ENCODE measurements around the gene TENM3. TPM values are rescaled to one million over a fixed set of nuclear protein-coding genes. Genes with fewer than 3 reads are reported as not detected.

TENM3 gene
- total and polyA plus RNA-seq, 10 of the 15 experiments (the other 5 are each of a cell fraction or from before 2014, with no cell fraction given), result 0.01 to 1.7 (median 0.08) TPM; not detected in 2

GRCh38 chr4:182648766-182649165, 405.6 kb downstream of the TENM3 start:
- H3K9ac ChIP-seq (ENCODE audit: control insufficient read depth, insufficient read depth, low read length), result no peak overlapping the region
- ChIA-PET POLR2A (no interaction called here), RAD21 (ENCODE audit: unreplicated experiment) (no interaction called here), SMC1A (ENCODE audit: uncharacterized antibody, unreplicated experiment) (no interaction called here), CTCF (no interaction called here)
- no peaks in the 10 kb centered on the region for H4K20me1 ChIP-seq (ENCODE audit: control insufficient read depth, insufficient read depth)
- no peak overlapping the region for H3K27ac ChIP-seq (ENCODE audit: control insufficient read depth, insufficient read depth)
- H2AFZ ChIP-seq (ENCODE audit: control insufficient read depth, low read depth, low read length), result no peak overlapping the region
- H3K4me1 ChIP-seq (ENCODE audit: control insufficient read depth, insufficient read depth, low read length), result no peaks in the 10 kb centered on the region; the same call in 1 of the 2 replicates
- no peak overlapping the region for H3K4me3 ChIP-seq
- intact Hi-C loops (cut with micrococcal nuclease; ENCODE audit: unreplicated experiment), result no loop called here
- no peak for TF ChIP-seq MAX (IDR thresholded peaks at IDR 0.05; ENCODE audit: low read depth, low read length)
- H3K36me3 ChIP-seq (ENCODE audit: control insufficient read depth in 2 of 2, insufficient read depth in 2 of 2, low read length in 1 of 2), result no peaks in the 10 kb centered on the region
- FAIRE-seq (no peak), DNase-seq (ENCODE audit: low read depth, low spot score) (no peak), ATAC-seq (no peak)
- H3K79me2 ChIP-seq (ENCODE audit: control insufficient read depth, insufficient read depth, low read length), result no peaks in the 10 kb centered on the region
- H3K9me3 ChIP-seq (replicated peaks; ENCODE audit: control insufficient read depth, insufficient read depth, low read length), result no peaks in the 10 kb centered on the region
- H3K27me3 ChIP-seq (replicated peaks in 1 of 2; ENCODE audit: control insufficient read depth in 2 of 2, insufficient read depth in 2 of 2, low read length in 1 of 2), result no peaks in the 10 kb centered on the region
- no TSS peak for BruUV-seq (replicated peaks)
- in situ Hi-C loops (cut with MboI), result no loop called here
- H3K4me2 ChIP-seq (ENCODE audit: control insufficient read depth, insufficient read depth), result no peak overlapping the region

- WGBS (ENCODE audit: insufficient coverage, insufficient replicate concordance, low lambda C conversion rate, missing lambda C conversion rate), result 14% methylated on average over 8 of the region's 8 CpGs
- Histone ChIP-seq H3K4me3 (no peak overlapping the region), H3K9ac (ENCODE audit: control insufficient read depth, insufficient read depth, low read length) (no peak overlapping the region), H3K27me3 (replicated peaks in 1 of 2; ENCODE audit: control insufficient read depth in 2 of 2, insufficient read depth in 2 of 2, low read length in 1 of 2) (no peaks in the 10 kb centered on the region), H3K4me2 (ENCODE audit: control insufficient read depth, insufficient read depth) (no peak overlapping the region), H3K4me1 (ENCODE audit: control insufficient read depth, insufficient read depth, low read length) (no peaks in the 10 kb centered on the region; the same call in 1 of the 2 replicates), H3K27ac (ENCODE audit: control insufficient read depth, insufficient read depth) (no peak overlapping the region), H2AFZ (ENCODE audit: control insufficient read depth, low read depth, low read length) (no peak overlapping the region), H3K9me3 (replicated peaks; ENCODE audit: control insufficient read depth, insufficient read depth, low read length) (no peaks in the 10 kb centered on the region), H4K20me1 (ENCODE audit: control insufficient read depth, insufficient read depth) (no peaks in the 10 kb centered on the region), H3K79me2 (ENCODE audit: control insufficient read depth, insufficient read depth, low read length) (no peaks in the 10 kb centered on the region), H3K36me3 (ENCODE audit: control insufficient read depth in 2 of 2, insufficient read depth in 2 of 2, low read length in 1 of 2) (no peaks in the 10 kb centered on the region)
- SMC1A ChIA-PET (ENCODE audit: uncharacterized antibody, unreplicated experiment), result no interaction called here
- POLR2A ChIA-PET, result no interaction called here
- DNase-seq (ENCODE audit: low read depth, low spot score) (no peak), FAIRE-seq (no peak), ATAC-seq (no peak)
- RAD21 ChIA-PET (ENCODE audit: unreplicated experiment), result no interaction called here
- no TSS peak for BruUV-seq (replicated peaks)
- CTCF ChIA-PET, result no interaction called here
- TF ChIP-seq SPI1 (IDR thresholded peaks at IDR 0.05; ENCODE audit: borderline replicate concordance, insufficient read depth, low read depth, low read length) (peak; percentile 50; the same call in 1 of the 2 replicates), SMC3 (IDR thresholded peaks at IDR 0.05; ENCODE audit: borderline replicate concordance, low read length) (no peak)
- in situ Hi-C loops (cut with MboI), result no loop called here
- intact Hi-C loops (cut with micrococcal nuclease; ENCODE audit: unreplicated experiment), result no loop called here
Observed at GRCh38 chr4:182649698-182650477, 406.7 kb downstream of the TENM3 start.

Data from GM12878 (cell line).